ENCODE results near the gene DGKI.

DNA sequence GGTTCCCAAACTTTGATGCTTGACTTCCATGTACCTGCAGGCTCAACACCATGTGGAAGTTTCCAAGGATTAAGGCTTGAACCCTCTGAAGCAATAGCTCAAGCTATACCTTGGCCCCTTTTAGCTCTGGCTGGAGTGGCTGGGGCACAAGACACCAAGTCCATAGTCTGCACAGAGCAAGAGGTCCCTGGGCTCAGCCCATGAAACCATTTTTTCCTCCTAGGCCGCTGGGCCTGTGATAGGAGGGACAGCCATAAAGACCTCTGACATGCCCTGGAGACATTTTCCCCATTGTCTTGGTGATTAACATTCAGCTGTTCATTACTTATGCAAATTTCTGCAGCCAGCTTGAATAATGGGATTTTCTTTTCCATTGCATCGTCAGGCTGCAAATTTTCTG, 14.4 kb downstream of the DGKI start:
- TF ChIP-seq, protein P1, sequence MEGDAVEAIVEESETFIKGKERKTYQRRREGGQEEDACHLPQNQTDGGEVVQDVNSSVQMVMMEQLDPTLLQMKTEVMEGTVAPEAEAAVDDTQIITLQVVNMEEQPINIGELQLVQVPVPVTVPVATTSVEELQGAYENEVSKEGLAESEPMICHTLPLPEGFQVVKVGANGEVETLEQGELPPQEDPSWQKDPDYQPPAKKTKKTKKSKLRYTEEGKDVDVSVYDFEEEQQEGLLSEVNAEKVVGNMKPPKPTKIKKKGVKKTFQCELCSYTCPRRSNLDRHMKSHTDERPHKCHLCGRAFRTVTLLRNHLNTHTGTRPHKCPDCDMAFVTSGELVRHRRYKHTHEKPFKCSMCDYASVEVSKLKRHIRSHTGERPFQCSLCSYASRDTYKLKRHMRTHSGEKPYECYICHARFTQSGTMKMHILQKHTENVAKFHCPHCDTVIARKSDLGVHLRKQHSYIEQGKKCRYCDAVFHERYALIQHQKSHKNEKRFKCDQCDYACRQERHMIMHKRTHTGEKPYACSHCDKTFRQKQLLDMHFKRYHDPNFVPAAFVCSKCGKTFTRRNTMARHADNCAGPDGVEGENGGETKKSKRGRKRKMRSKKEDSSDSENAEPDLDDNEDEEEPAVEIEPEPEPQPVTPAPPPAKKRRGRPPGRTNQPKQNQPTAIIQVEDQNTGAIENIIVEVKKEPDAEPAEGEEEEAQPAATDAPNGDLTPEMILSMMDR (IDR thresholded peaks at IDR 0.05 in 8 of 11, conservative IDR thresholded peaks at IDR 0.05 in 3 of 11) = no peak
- TF ChIP-seq POLR2A (IDR thresholded peaks at IDR 0.05) = no peak

Data from spleen (tissue), 7 donors.